Measurements from ENCODE around the gene MTR. TPM values are rescaled to one million over a fixed set of nuclear protein-coding genes. Genes with fewer than 3 reads are reported as not detected.

The MTR gene
- total and polyA plus RNA-seq, 2 donors (not counting 1 experiment from before 2014, with no cell fraction given): 9.9 to 49.1 TPM

GRCh38 chr1:236830116-236830515 is 35.0 kb downstream of the MTR start:
- no peaks in the 10 kb centered on the region for H3K79me2 ChIP-seq (ENCODE audit: control insufficient read depth, insufficient read depth, low read length)
- no peak overlapping the region for H3K4me3 ChIP-seq (ENCODE audit: control extremely low read depth in 1 of 5, extremely low read depth in 1 of 5, insufficient read depth in 1 of 5, low read depth in 2 of 5, low read length in 4 of 5)
- CTCF ChIA-PET: no interaction called here
- intact Hi-C loops (cut with micrococcal nuclease): no loop called here
- Mint-ChIP-seq H3K4me3 (no peak overlapping the region), H3K9me3 (ENCODE audit: insufficient read depth) (no peaks in the 10 kb centered on the region), H3K27me3 (no peaks in the 10 kb centered on the region), H3K4me1 (no peaks in the 10 kb centered on the region), H3K27ac (no peak overlapping the region)
- POLR2A ChIA-PET: no interaction called here
- H3K27ac ChIP-seq (ENCODE audit: low read length in 2 of 2): no peak overlapping the region
- H3K9me3 ChIP-seq (ENCODE audit: control extremely low read depth in 1 of 3, control insufficient read depth in 2 of 3, insufficient read depth in 1 of 3, low read length in 2 of 3): no peaks in the 10 kb centered on the region
- no CpG with 5 or more reads among the region's 3 CpGs for WGBS (ENCODE audit: insufficient coverage)
- TF ChIP-seq EZH2 (IDR thresholded peaks at IDR 0.05; ENCODE audit: borderline replicate concordance, insufficient read depth, low read depth, low read length, poor library complexity, severe bottlenecking): no peak
- H3K4me1 ChIP-seq (ENCODE audit: control insufficient read depth in 2 of 2, insufficient read depth in 2 of 2, low read length in 2 of 2): no peaks in the 10 kb centered on the region
- H3K9ac ChIP-seq (ENCODE audit: low read length): no peak overlapping the region
- DNase-seq (no peak), ATAC-seq (ENCODE audit: low read depth) (no peak)
- H3K27me3 ChIP-seq (replicated peaks in 1 of 4; ENCODE audit: control extremely low read depth in 1 of 4, control insufficient read depth in 3 of 4, insufficient read depth in 4 of 4, low read length in 3 of 4): no peaks in the 10 kb centered on the region
- no peak overlapping the region for H2AFZ ChIP-seq (ENCODE audit: insufficient read depth, low read depth, low read length, poor library complexity, severe bottlenecking)
- H3K4me2 ChIP-seq (replicated peaks; ENCODE audit: low read depth, low read length, poor library complexity, severe bottlenecking): no peak overlapping the region
- H3K36me3 ChIP-seq (replicated peaks in 1 of 2; ENCODE audit: control extremely low read depth in 1 of 2, control insufficient read depth in 1 of 2, extremely low read depth in 1 of 2, insufficient read depth in 2 of 2, low read length in 1 of 2): peaks cover 14 to 78% of the 10 kb centered on the region in 2 experiments
- H4K20me1 ChIP-seq (ENCODE audit: control insufficient read depth, insufficient read depth, low read length, poor library complexity, severe bottlenecking): no peaks in the 10 kb centered on the region

DNA sequence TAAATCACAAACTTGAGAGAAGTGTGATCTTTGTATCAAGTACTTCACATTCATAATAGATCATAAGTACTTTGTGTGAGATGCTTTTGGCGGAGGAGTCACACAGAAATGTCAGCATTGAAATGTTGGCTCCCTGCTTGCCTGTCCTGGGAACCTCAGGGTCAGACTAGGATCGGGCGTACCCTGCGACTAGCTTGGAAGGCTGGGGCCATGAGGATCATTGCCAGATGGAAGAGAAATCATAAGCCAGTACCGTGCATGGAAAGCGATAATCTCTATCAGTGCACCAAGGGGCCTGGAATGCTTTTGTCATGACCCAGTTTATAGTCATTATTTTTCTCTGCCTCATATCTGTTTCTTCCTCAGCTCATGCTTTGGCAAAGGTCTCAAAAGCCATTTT is 35.5 kb downstream of the MTR start:
- no peaks in the 10 kb centered on the region for H4K20me1 ChIP-seq (ENCODE audit: control insufficient read depth, insufficient read depth, low read length, poor library complexity, severe bottlenecking)
- ChIA-PET POLR2A (no interaction called here), CTCF (no interaction called here)
- Mint-ChIP-seq H3K4me3 (no peak overlapping the region), H3K27me3 (no peaks in the 10 kb centered on the region), H3K4me1 (no peaks in the 10 kb centered on the region), H3K27ac (no peak overlapping the region), H3K9me3 (ENCODE audit: insufficient read depth) (no peaks in the 10 kb centered on the region)
- no peak overlapping the region for H3K27ac ChIP-seq (ENCODE audit: low read length in 2 of 2)
- no peak overlapping the region for H3K4me3 ChIP-seq (ENCODE audit: control extremely low read depth in 1 of 5, extremely low read depth in 1 of 5, insufficient read depth in 1 of 5, low read depth in 2 of 5, low read length in 4 of 5)
- H3K9ac ChIP-seq (ENCODE audit: low read length): no peak overlapping the region
- no peak overlapping the region for H2AFZ ChIP-seq (ENCODE audit: insufficient read depth, low read depth, low read length, poor library complexity, severe bottlenecking)
- no peak overlapping the region for H3K4me2 ChIP-seq (replicated peaks; ENCODE audit: low read depth, low read length, poor library complexity, severe bottlenecking)
- H3K9me3 ChIP-seq (ENCODE audit: control extremely low read depth in 1 of 3, control insufficient read depth in 2 of 3, insufficient read depth in 1 of 3, low read length in 2 of 3): no peaks in the 10 kb centered on the region
- no peaks in the 10 kb centered on the region for H3K79me2 ChIP-seq (ENCODE audit: control insufficient read depth, insufficient read depth, low read length)
- TF ChIP-seq, protein P1, sequence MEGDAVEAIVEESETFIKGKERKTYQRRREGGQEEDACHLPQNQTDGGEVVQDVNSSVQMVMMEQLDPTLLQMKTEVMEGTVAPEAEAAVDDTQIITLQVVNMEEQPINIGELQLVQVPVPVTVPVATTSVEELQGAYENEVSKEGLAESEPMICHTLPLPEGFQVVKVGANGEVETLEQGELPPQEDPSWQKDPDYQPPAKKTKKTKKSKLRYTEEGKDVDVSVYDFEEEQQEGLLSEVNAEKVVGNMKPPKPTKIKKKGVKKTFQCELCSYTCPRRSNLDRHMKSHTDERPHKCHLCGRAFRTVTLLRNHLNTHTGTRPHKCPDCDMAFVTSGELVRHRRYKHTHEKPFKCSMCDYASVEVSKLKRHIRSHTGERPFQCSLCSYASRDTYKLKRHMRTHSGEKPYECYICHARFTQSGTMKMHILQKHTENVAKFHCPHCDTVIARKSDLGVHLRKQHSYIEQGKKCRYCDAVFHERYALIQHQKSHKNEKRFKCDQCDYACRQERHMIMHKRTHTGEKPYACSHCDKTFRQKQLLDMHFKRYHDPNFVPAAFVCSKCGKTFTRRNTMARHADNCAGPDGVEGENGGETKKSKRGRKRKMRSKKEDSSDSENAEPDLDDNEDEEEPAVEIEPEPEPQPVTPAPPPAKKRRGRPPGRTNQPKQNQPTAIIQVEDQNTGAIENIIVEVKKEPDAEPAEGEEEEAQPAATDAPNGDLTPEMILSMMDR (IDR thresholded peaks at IDR 0.05): no peak
- no peak for TF ChIP-seq EZH2 (IDR thresholded peaks at IDR 0.05; ENCODE audit: borderline replicate concordance, insufficient read depth, low read depth, low read length, poor library complexity, severe bottlenecking)
- no peak for DNase-seq
- WGBS (ENCODE audit: insufficient coverage): 100% methylated on average over 4 of the region's 6 CpGs
- peaks cover 14 to 79% of the 10 kb centered on the region in 2 experiments for H3K36me3 ChIP-seq (replicated peaks in 1 of 2; ENCODE audit: control extremely low read depth in 1 of 2, control insufficient read depth in 1 of 2, extremely low read depth in 1 of 2, insufficient read depth in 2 of 2, low read length in 1 of 2)
- no peaks in the 10 kb centered on the region for H3K27me3 ChIP-seq (replicated peaks in 1 of 4; ENCODE audit: control extremely low read depth in 1 of 4, control insufficient read depth in 3 of 4, insufficient read depth in 4 of 4, low read length in 3 of 4)
- intact Hi-C loops (cut with micrococcal nuclease): no loop called here
- no peak for ATAC-seq (ENCODE audit: low read depth)
- H3K4me1 ChIP-seq (ENCODE audit: control insufficient read depth in 2 of 2, insufficient read depth in 2 of 2, low read length in 2 of 2): no peaks in the 10 kb centered on the region
